Immature natural killer cell (primary cell): ENCODE data around the gene GSG1L. TPM values are rescaled to one million over a fixed set of nuclear protein-coding genes. Genes with fewer than 3 reads are reported as not detected.

Experiments
- DNase-seq, 3 donors: peaks; one replicate each; pipeline ENCODE4 v3.0.0; 2022; ENCODE audit warnings: mixed read lengths in 1 of 3
- H3K27ac Mint-ChIP-seq, 6 donors: one replicate each; pipeline ENCODE4 v1.8.0; 2020; ENCODE audit warnings: mixed read lengths in 6 of 6, mild to moderate bottlenecking in 5 of 6, inconsistent platforms in 4 of 6, moderate library complexity in 3 of 6
- H3K27me3 Mint-ChIP-seq, 3 donors: one replicate each; pipeline ENCODE4 v1.8.0; 2020 to 2021; ENCODE audit warnings: low read depth in 3 of 3, mild to moderate bottlenecking in 3 of 3, mixed read lengths in 3 of 3, moderate library complexity in 3 of 3, inconsistent platforms in 1 of 3
- H3K36me3 Mint-ChIP-seq, 3 donors: one replicate each; pipeline ENCODE4 v1.8.0; 2020; ENCODE audit warnings: mixed read lengths in 3 of 3, inconsistent platforms in 2 of 3, mild to moderate bottlenecking in 2 of 3
- H3K4me1 Mint-ChIP-seq, 2 donors: one replicate each; pipeline ENCODE4 v1.8.0; 2020; ENCODE audit warnings: inconsistent platforms in 2 of 2, mild to moderate bottlenecking in 2 of 2, mixed read lengths in 2 of 2, moderate library complexity in 1 of 2
- H3K4me3 Mint-ChIP-seq, 5 donors: one replicate each; pipeline ENCODE4 v1.8.0; 2020; ENCODE audit warnings: mild to moderate bottlenecking in 5 of 5, mixed read lengths in 5 of 5, inconsistent platforms in 3 of 5, moderate library complexity in 3 of 5
- H3K9me3 Mint-ChIP-seq, 6 donors: one replicate each; pipeline ENCODE4 v1.8.0; 2020; ENCODE audit warnings: mild to moderate bottlenecking in 6 of 6, mixed read lengths in 6 of 6, inconsistent platforms in 4 of 6, moderate library complexity in 3 of 6
- polyA plus RNA-seq, 3 donors: library from polyadenylated mRNA; unstranded; fragments of 300-500 nt; fragmentation: Illumina TruSeq; gene quantifications; one replicate each; pipeline ENCODE4 v1.2.3, GENCODE V29; 2021

The GSG1L gene
- polyA plus RNA-seq, 3 donors from 2014 or later = not detected

GRCh38 chr16:27817038-27817437 lies 246.5 kb downstream of the GSG1L start:
- Mint-ChIP-seq H3K27ac (no peak overlapping the region), H3K9me3 (peaks cover 0 to under 1% (median 0%) of the 10 kb centered on the region in 6 donors), H3K4me1 (no peaks in the 10 kb centered on the region), H3K27me3 (peaks cover 6 to 7% (median 6%) of the 10 kb centered on the region in 3 donors), H3K4me3 (no peak overlapping the region), H3K36me3 (no peaks in the 10 kb centered on the region)
- DNase-seq = no peak

GRCh38 chr16:27816561-27816960 lies 247.0 kb downstream of the GSG1L start:
- H3K27me3 Mint-ChIP-seq = peaks cover 6 to 7% (median 6%) of the 10 kb centered on the region in 3 donors

GRCh38 chr16:27813591-27813990 lies 249.9 kb downstream of the GSG1L start:
- no peak overlapping the region for H3K4me3 Mint-ChIP-seq
- H3K36me3 Mint-ChIP-seq = no peaks in the 10 kb centered on the region
- no peak overlapping the region for H3K27ac Mint-ChIP-seq
- no peak for DNase-seq
- H3K9me3 Mint-ChIP-seq = peaks cover 0 to 2% (median 0%) of the 10 kb centered on the region in 6 donors
- no peaks in the 10 kb centered on the region for H3K4me1 Mint-ChIP-seq
- peaks cover 4 to 7% (median 5%) of the 10 kb centered on the region in 3 donors for H3K27me3 Mint-ChIP-seq

More at GRCh38 chr16:27816561-27816960, 247.0 kb downstream of the GSG1L start:
- no peaks in the 10 kb centered on the region for H3K36me3 Mint-ChIP-seq
- no peak overlapping the region for H3K4me3 Mint-ChIP-seq
- no peaks in the 10 kb centered on the region for H3K4me1 Mint-ChIP-seq
- H3K27ac Mint-ChIP-seq = no peak overlapping the region
- peaks cover 0 to 2% (median 0%) of the 10 kb centered on the region in 6 donors for H3K9me3 Mint-ChIP-seq
- DNase-seq = no peak

- Mint-ChIP-seq H3K27me3 (peaks cover 4 to 5% (median 5%) of the 10 kb centered on the region in 3 donors), H3K27ac (no peak overlapping the region), H3K9me3 (peaks cover 0 to 2% (median 0%) of the 10 kb centered on the region in 6 donors), H3K4me3 (no peak overlapping the region), H3K36me3 (no peaks in the 10 kb centered on the region), H3K4me1 (no peaks in the 10 kb centered on the region)
- no peak for DNase-seq
Measured at GRCh38 chr16:27811881-27812280, 251.6 kb downstream of the GSG1L start.

GRCh38 chr16:27806986-27807385 lies 256.5 kb downstream of the GSG1L start:
- no peak for DNase-seq
- no peak overlapping the region for H3K4me3 Mint-ChIP-seq
- no peaks in the 10 kb centered on the region for H3K36me3 Mint-ChIP-seq
- peaks cover 1 to 10% (median 5%) of the 10 kb centered on the region in 3 donors for H3K27me3 Mint-ChIP-seq
- peaks cover 5 to 12% of the 10 kb centered on the region in 2 donors for H3K4me1 Mint-ChIP-seq
- H3K9me3 Mint-ChIP-seq = peaks cover 0 to 3% (median 0%) of the 10 kb centered on the region in 6 donors
- H3K27ac Mint-ChIP-seq = no peak overlapping the region

GRCh38 chr16:27806388-27806787 lies 257.1 kb downstream of the GSG1L start:
- DNase-seq = no peak
- Mint-ChIP-seq H3K9me3 (peaks cover 0 to 2% (median 0%) of the 10 kb centered on the region in 6 donors), H3K4me3 (no peak overlapping the region), H3K4me1 (peaks cover 5 to 12% of the 10 kb centered on the region in 2 donors), H3K36me3 (no peaks in the 10 kb centered on the region), H3K27ac (no peak overlapping the region), H3K27me3 (peaks cover 1 to 10% (median 5%) of the 10 kb centered on the region in 3 donors)

GRCh38 chr16:27805828-27806351 lies 257.6 kb downstream of the GSG1L start:
- peaks cover 5 to 12% of the 10 kb centered on the region in 2 donors for H3K4me1 Mint-ChIP-seq
- H3K27me3 Mint-ChIP-seq = peaks cover 1 to 10% (median 5%) of the 10 kb centered on the region in 3 donors
- H3K36me3 Mint-ChIP-seq = no peaks in the 10 kb centered on the region
- peaks cover 0 to 2% (median 0%) of the 10 kb centered on the region in 6 donors for H3K9me3 Mint-ChIP-seq
- H3K27ac Mint-ChIP-seq = no peak overlapping the region
- H3K4me3 Mint-ChIP-seq = no peak overlapping the region
- DNase-seq = no peak

- Mint-ChIP-seq H3K36me3 (no peaks in the 10 kb centered on the region), H3K27me3 (peaks cover 1 to 10% (median 7%) of the 10 kb centered on the region in 3 donors), H3K4me3 (peak overlapping the region in 1 of 5 donors; percentile 18), H3K9me3 (peaks cover 0 to 2% (median 0%) of the 10 kb centered on the region in 6 donors), H3K27ac (no peak overlapping the region), H3K4me1 (peaks cover 5 to 12% of the 10 kb centered on the region in 2 donors)
- no peak for DNase-seq
Measured at GRCh38 chr16:27803775-27804549, 259.6 kb downstream of the GSG1L start.

GRCh38 chr16:27802664-27803439 lies 260.7 kb downstream of the GSG1L start:
- Mint-ChIP-seq H3K36me3 (no peaks in the 10 kb centered on the region), H3K4me1 (peaks cover 6 to 12% of the 10 kb centered on the region in 2 donors), H3K4me3 (no peak overlapping the region), H3K27ac (no peak overlapping the region), H3K27me3 (peaks cover 1 to 12% (median 2%) of the 10 kb centered on the region in 3 donors), H3K9me3 (peaks cover 0 to 2% (median 0%) of the 10 kb centered on the region in 6 donors)
- DNase-seq = no peak

- no peak overlapping the region for H3K4me3 Mint-ChIP-seq
- no peaks in the 10 kb centered on the region for H3K36me3 Mint-ChIP-seq
- peaks cover 2 to 10% (median 3%) of the 10 kb centered on the region in 3 donors for H3K27me3 Mint-ChIP-seq
- no peak overlapping the region for H3K27ac Mint-ChIP-seq
- H3K4me1 Mint-ChIP-seq = peaks cover 6 to 12% of the 10 kb centered on the region in 2 donors
- DNase-seq = no peak
- peaks cover 0 to 2% (median 0%) of the 10 kb centered on the region in 6 donors for H3K9me3 Mint-ChIP-seq
Measured at GRCh38 chr16:27801289-27801945, 262.1 kb downstream of the GSG1L start.

- no peak for DNase-seq
- H3K9me3 Mint-ChIP-seq = peaks cover 0 to 2% (median 0%) of the 10 kb centered on the region in 6 donors
- no peaks in the 10 kb centered on the region for H3K36me3 Mint-ChIP-seq
- H3K27ac Mint-ChIP-seq = no peak overlapping the region
- H3K4me1 Mint-ChIP-seq = peaks cover 6 to 12% of the 10 kb centered on the region in 2 donors
- H3K27me3 Mint-ChIP-seq = peaks cover 2 to 10% (median 5%) of the 10 kb centered on the region in 3 donors
- H3K4me3 Mint-ChIP-seq = no peak overlapping the region
Measured at GRCh38 chr16:27800817-27801216, 262.7 kb downstream of the GSG1L start.

- Mint-ChIP-seq H3K27ac (no peak overlapping the region), H3K4me1 (peaks cover 6 to 12% of the 10 kb centered on the region in 2 donors), H3K27me3 (peaks cover 2 to 12% (median 5%) of the 10 kb centered on the region in 3 donors), H3K9me3 (peaks cover 0 to 2% (median 0%) of the 10 kb centered on the region in 6 donors), H3K4me3 (no peak overlapping the region), H3K36me3 (no peaks in the 10 kb centered on the region)
- no peak for DNase-seq
Measured at GRCh38 chr16:27799896-27800295, 263.6 kb downstream of the GSG1L start.

- H3K27ac Mint-ChIP-seq = no peak overlapping the region
- DNase-seq = no peak
- peaks cover 0 to 1% of the 10 kb centered on the region in 2 donors for H3K4me1 Mint-ChIP-seq
- H3K4me3 Mint-ChIP-seq = no peak overlapping the region
- peaks cover 2 to 5% (median 5%) of the 10 kb centered on the region in 3 donors for H3K27me3 Mint-ChIP-seq
- H3K36me3 Mint-ChIP-seq = no peaks in the 10 kb centered on the region
- peaks cover 0 to 2% (median 0%) of the 10 kb centered on the region in 6 donors for H3K9me3 Mint-ChIP-seq
Measured at GRCh38 chr16:27798241-27798640, 265.3 kb downstream of the GSG1L start.
